ENCODE data around the gene GLB1L3.
A peak's percentile ranks its signal among the peaks of the same experiment; 100 is the strongest.
"Not testable (repeated sequence)": the region's sequence is repeated elsewhere in the genome, so short reads cannot be mapped to it uniquely, and the experiment has no call there.

The GLB1L3 gene

DNA sequence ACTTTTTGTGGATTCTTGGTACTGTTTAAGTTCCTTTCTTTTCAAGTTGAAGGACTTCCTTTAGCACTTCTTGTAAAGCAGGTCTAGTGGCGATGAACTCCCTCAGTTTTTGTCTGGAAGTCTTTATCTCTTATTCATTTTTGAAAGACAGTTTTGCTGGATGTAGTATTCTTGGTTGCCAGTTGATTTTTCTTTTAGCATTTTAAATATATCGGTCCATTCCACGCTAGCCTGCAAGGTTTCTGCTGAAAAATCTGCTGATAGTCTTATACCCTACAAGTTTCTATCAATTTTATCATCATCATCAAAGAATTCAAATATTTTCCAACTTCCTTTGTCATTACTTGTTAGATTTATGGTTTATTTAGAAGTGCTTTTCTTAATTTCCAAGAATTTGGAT is 40.9 kb downstream of the GLB1L3 start:
- no peak for DNase-seq

- DNase-seq: not testable (repeated sequence)
Measured at GRCh38 chr11:134321373-134321772, 45.2 kb downstream of the GLB1L3 start.

GRCh38 chr11:134322553-134322952 is 46.4 kb downstream of the GLB1L3 start:
- DNase-seq: no peak

GRCh38 chr11:134328433-134328832 is 52.3 kb downstream of the GLB1L3 start:
- DNase-seq: no peak

- DNase-seq: no peak
Measured at GRCh38 chr11:134330611-134331353, 54.6 kb downstream of the GLB1L3 start.

DNA sequence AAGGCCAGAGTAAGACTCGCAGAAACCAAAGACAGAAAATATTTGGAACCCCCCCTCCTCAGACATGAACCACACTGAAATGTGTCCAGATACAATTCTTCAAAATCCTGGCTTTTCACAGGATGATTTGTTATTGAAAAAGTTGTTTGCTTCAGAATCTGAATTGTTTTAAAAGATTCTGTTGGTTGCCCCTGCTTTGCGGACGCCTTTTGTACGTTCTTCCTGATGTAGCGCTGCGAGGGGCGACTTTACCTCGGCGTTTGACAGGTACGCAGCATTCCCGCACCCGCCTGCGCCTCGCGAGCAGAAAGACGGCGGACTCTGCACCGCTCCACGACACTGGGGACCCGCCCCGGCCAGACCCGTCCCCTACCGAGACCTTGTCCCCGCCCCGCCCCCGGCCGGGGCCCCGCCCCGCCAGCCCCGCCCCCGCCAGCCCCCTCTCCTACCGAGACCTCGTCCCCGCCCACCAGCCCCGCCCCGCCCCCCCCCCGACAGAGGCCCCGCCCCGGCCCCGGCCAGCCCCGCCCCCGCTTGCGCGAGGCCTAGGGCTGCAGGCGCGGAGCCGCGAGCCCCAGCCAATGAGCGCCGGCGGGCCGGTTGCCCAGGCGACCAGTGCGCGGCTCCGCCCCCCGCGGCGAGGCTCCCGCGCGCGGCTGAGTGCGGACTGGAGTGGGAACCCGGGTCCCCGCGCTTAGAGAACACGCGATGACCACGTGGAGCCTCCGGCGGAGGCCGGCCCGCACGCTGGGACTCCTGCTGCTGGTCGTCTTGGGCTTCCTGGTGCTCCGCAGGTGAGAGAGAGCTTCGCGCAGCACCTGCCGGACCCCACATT is 55.4 kb downstream of the GLB1L3 start, which contains the start of gene GLB1L2:
TSS of gene GLB1L2 (plus strand) at position 635 of the 835 bp plus-strand sequence. CDS start at position 709, 74 bp downstream.
- peak; percentile 40 for DNase-seq

GRCh38 chr11:134332189-134332631 is 56.0 kb downstream of the GLB1L3 start:
- peak; percentile 35 for DNase-seq

DNA sequence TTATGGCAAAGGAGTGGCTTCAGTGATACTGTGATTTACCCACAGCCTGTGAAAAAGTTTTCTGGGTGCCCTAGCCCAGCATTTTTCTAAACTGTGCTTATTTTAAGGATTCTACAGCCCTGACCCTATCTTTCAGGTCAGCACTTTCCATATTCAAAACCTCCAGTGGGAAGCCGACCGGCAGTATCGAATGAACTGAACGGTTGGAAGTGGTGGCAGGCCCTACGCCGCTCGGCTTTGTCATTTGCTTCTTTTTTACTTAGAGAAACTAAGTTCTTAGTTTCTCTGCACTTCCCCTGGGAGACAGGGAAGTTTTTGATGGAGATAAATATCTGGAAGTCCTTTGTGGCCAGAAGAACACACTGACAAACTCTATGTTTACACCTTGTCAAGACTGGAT is 56.6 kb downstream of the GLB1L3 start:
- DNase-seq: no peak

DNA sequence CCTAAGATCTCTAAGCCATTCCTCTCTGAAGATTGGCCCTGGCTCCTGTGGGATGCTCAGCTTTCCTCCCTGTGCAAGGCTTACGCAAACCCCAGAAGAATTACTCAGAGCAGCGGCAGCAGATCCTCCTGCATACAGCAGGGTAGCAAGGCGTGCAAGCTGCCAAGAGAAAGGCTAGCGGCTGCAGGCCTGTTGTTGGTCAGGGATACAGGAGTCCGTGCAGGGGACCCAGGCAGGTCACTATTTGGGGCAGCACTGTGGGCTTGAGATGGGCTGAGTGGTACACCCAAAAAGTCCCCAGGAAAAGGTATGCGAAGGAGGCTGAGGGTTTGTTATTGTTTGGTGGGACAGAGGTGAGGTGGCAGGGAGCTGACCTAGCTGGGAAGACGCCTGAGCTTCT is 57.1 kb downstream of the GLB1L3 start:
- no peak for DNase-seq

- DNase-seq: no peak
Measured at GRCh38 chr11:134333946-134334345, 57.8 kb downstream of the GLB1L3 start.

- no peak for DNase-seq
Measured at GRCh38 chr11:134334796-134335571, 58.8 kb downstream of the GLB1L3 start.

GRCh38 chr11:134337051-134337450 is 60.9 kb downstream of the GLB1L3 start:
- DNase-seq: no peak

GRCh38 chr11:134338068-134338467 is 61.9 kb downstream of the GLB1L3 start:
- DNase-seq: no peak

DNA sequence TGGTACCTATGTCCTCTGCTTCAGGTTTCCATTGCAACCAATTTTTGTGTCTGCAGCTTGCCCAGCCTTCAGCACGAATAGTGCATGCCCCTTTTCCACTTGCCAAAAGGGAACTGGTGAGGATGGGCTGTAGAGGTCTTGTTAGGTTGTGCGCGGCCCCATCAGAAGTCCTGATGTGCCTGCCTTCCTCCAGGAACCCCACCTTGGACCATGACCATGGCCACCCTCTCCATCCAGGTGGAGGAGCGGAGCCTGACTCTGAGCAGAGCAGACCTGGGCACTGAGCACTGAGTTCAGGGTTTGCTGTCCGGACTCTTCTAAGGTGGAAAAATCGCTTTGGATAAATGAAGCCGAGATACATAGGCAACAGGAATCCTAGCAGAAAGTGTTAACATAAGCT is 62.5 kb downstream of the GLB1L3 start:
- DNase-seq: no peak

DNA sequence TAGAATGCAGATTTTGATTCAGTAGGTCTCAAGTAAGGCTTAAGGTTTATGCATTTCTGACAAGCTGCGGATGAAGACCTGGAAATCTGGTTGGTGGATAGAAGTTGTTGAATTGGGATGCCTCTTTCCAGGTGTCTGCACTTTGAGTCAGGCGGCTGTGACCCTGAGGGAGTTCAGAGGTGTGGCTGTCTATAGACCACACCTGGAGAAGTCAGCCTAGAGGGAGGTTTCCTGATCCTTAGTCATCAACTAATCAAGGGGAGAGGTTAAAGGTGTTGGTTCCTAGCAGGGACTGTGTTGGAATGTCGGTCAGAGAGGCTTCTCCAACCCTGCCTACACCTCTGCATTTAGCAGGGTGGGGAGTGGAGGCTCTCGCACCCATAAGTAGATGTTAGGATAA is 63.6 kb downstream of the GLB1L3 start:
- DNase-seq: no peak

DNA sequence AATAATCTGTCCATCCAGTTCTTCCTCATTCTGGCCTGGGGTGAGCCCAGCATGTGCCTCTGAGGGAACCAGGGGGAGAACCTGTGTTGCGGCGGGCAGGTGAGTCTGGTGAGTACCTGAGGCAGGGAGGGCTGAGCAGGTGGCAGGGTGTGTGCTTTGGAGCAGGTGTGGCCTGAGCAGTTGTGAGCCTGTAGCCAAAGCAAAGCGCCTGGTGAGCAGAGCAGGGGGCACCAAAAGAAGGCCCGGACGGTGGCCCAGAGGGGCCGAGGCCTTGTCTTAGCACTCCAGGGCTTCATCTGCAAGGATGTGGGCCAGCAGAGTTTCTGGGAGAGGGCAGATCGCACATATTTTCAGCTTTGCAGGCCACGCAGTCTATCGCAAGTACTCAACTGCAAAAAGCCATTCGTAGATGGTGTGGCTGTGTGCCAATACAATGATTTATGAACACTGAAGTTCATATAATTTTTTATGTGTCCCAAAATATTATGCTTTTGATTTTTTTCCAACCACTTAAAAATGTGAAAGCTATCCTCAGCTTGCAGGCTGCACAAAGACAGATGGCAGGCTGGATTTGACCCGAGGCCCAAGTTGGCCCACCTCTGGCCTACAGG is 64.3 kb downstream of the GLB1L3 start:
- peak; percentile 68 for DNase-seq

DNA sequence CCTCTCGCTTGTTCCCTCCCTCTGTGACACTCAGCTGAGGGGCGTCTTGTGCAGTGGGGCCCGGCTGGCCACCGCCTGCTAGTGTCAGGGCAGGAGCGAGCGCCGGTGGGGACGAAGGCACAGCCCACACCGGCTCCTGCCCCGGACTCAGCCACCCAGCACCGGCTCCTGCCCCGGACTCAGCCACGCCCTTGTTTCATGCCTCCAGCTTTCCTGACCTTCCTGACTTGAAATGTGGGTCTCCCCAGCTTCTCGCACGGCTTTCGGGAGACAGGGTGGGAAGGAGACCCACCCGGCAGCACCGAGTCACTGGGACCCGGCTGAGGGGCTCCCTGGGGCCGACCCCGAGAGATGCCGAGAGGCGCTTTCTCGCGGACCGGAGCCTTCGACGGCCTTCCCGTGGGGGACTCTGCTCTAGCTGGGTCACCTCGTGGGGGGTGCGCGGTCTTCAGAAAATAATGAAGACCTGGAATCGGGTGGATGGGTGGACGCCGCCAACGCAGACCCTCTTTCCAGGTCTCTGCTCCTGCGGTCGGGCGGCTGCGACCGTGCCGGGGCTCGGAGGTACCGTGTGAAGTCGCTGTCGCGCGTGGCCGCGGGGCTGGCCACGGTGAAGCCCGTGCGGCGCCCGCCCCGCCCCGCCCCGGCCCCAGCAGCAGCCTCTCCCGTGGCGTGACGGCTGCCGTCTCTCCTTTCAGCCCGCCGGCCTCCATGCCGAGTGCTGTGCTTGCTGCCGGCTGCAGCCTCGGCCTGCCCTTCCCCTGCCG is 65.8 kb downstream of the GLB1L3 start:
- no peak for DNase-seq

DNA sequence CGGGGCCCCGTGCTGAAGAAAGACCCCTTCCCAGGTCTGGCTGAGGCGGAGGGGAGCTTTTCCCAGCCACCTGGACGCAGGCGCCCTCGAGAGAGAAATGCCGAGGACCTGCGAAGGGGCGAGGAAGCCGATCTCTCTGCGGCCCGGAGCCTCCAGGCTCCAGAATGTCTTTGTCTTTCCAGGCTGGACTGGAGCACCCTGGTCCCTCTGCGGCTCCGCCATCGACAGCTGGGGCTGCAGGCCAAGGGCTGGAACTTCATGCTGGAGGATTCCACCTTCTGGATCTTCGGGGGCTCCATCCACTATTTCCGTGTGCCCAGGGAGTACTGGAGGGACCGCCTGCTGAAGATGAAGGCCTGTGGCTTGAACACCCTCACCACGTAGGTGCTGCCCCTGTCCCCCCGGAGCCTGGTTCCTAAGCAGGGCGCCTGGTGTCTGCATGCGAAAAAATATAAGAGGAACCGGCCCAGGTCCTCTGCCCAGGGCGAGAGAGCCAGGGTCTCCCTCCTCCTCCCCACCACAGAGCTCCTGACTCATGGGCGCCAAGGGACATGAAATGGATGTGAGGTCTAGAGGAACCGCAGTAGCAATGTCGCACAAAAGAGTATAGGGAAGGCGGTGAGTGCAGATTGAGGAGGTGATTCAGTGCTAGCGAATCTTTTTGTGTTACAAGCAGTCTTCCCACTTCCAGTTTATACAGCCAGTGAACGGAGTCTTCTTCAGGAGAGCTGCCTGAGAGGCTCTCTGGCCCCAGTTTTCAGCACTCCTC is 66.6 kb downstream of the GLB1L3 start:
- DNase-seq: no peak

GRCh38 chr11:134343646-134344045 is 67.5 kb downstream of the GLB1L3 start:
- DNase-seq: no peak

DNA sequence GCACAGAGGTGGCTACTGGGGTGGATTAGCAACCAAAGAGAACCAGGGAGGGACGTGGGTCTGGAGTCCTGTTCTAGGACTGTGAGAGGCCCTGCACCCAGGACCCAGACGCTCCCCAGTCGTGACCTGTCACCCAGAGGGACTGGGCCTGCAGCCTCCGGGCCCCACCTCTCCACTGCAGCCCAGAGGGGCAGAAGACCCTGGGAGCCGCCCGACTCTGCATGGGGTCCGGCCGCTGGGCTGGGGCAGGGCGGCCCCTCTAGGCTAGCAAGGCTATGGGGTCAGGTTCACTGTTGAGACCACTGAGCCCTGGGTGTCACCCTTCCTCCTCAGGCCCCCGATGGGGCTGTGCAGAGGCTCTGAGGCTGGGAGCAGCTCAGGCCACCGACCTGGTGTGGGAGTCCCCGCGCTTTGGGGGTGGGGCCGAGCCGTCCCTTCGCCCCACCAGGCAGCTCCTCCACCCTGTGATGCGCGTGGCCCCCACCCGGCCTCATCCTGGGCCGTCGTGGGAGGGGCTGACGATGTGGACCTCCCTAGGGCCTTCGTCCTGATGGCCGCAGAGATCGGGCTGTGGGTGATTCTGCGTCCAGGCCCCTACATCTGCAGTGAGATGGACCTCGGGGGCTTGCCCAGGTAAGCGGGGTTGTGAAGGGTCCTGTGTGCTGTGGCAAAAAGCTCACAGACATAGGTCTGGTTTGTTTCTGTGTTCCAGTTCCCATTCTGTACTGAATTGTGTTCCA is 68.5 kb downstream of the GLB1L3 start:
- not testable (repeated sequence) for DNase-seq

- no peak for DNase-seq
Measured at GRCh38 chr11:134345237-134345550, 69.0 kb downstream of the GLB1L3 start.
